Purkinje cell (primary cell): Measurements from ENCODE around the gene COBLL1. TPM values are rescaled to one million over a fixed set of nuclear protein-coding genes. Genes with fewer than 3 reads are reported as not detected.

Source experiments
- polyA plus RNA-seq: library from polyadenylated mRNA; unstranded; fragments of >200 nt; fragmentation: Nextera tagmentation; gene quantifications from 2 replicates; pipeline ENCODE4 v1.2.1, GENCODE V29; 2014

The COBLL1 gene
- polyA plus RNA-seq, result 7.1 and 10.9 TPM in 2 replicates

GRCh38 chr2:164841719-164842623 is at the start of gene COBLL1:
Gene COBLL1, minus strand, starts transcription at chr2:164841823. Its CDS starts 627 bp downstream, at chr2:164841196.

Other genes with a start within 250 kb of the COBLL1 start
- gene GRB14, start 220.3 kb downstream of the COBLL1 start, polyA plus RNA-seq, result 2.7 and 5.9 TPM in 2 replicates
- 1.0 TPM in 1 of 2 replicates, not detected in the other for gene SLC38A11, start 113.7 kb upstream of the COBLL1 start, polyA plus RNA-seq